HG02571 (cell line): ENCODE measurements around the gene WWTR1.

Experiments used
- ATAC-seq: cut with Tn5 transposase; IDR thresholded peaks from one replicate; pipeline ENCODE4 v1.9.1; 2021; ENCODE audit warnings: mild to moderate bottlenecking, moderate library complexity; ENCODE audit not compliant: unreplicated experiment

WWTR1 gene

DNA sequence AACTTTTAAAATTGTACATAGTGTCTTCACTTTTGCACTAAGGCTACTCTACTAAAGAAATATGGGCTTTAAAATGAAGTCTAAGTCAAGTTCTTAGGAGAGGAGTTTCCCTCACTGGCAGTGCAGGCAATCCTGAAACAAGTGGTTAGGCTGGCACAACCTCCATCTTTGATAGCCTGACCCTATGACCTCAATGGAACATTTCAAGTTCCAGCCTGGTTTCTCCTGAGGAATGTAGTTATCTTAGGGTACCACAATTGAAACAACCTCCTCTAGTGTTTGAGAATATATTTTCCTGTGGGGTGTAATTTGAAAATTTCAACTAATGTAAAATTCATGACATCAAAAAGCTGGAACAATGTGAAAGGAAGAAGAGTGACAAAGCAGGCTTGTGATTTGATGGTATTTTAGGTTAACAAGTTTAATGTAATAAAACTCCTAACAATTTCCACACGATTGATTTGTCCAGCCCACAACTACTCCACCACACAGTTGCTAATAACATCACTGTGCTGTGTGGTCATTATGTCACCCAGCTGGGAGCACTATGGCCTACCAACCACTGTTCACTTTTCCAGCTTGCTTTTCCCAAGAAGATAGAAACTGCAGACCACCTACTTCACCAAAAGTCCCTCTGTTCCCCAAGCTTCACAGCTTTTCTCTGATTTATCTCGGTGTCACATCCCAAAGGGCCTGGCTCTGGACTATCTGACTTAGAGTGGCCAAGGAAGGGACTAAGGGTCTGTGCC is 1.8 kb downstream of the WWTR1 start:
- ATAC-seq, result no peak

GRCh38 chr3:149654188-149654601 is 3.6 kb downstream of the WWTR1 start:
- ATAC-seq, result no peak

DNA sequence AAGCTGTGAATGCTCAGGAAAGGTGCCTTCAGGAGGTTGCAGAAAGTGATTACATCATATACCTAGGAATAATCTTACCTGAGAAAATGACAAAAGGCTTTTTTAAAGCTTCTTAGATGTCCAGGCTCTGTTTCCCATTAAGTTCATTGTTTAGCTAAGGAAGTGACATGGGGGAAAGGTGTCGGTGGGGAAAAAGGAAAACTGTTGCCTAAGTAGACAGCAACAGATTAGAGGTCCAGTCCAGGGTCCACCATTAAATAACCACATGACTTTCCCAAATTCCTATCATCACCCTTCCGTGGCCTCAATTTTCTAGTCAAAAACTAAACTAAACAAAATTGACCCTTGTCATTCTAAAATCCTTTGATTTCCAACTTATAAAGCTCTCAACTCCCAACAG is 4.3 kb downstream of the WWTR1 start:
- ATAC-seq, result no peak

DNA sequence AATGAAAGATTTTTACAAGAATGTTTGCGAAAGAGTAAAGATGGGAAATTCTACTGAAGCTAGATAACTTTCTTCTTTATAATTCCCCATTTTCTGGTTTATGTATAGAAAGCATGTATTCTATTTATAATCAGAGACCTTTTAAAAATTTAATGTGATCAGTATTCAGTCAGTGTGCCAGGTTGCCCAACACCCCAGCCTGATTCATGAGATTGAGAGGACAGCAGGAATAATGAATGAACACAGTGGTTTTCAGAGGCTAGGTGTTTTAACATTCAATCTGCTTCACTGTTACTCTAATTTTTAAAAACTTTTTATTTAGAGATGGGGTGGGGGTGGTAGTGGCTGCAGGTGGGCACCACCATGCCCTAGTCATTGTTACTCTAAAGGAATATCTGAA is 4.7 kb downstream of the WWTR1 start:
- ATAC-seq, result no peak

DNA sequence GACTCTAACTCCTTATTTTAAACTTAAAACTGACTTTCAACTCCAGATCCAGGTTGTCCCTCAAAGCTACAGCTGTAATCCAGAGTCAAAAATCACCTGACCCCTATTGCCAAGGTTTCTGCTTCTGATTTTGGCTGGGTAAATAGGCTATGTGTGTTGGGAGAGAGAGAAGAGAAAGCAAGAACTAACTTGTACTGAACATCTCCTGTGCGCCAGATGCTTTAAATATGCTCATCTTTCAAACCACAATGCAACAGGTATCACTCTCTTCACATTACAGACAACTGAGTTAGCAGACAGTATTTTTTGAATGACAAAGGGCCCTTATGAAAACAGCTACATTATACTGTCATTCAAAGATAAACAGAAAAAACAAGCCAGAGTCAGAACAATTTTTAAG is 7.0 kb downstream of the WWTR1 start:
- ATAC-seq, result no peak

DNA sequence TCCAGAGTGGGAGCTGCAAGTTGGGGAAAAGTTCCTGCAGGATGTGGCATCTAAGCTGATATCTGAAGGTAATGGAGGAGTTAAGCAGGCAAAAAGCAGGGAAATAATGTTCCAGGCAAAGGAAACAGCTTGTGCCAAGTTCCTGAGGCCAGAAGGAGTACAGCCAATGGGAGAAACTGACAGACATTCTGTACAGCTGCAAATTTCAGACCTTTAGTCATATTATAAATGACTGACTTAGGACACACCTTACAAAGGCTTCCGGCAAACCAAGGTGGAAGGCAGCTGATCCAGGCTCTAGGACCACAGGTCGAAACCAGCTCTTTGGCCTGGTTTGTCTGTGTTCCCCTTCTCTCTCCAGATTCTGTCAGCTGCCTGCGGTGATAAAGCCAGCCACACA is 9.3 kb downstream of the WWTR1 start:
- no peak for ATAC-seq

- no peak for ATAC-seq
These were observed 10.0 kb downstream of the WWTR1 start for GRCh38 chr3:149647812-149648211.

- no peak for ATAC-seq
These were observed 10.5 kb downstream of the WWTR1 start for GRCh38 chr3:149647285-149647684.

DNA sequence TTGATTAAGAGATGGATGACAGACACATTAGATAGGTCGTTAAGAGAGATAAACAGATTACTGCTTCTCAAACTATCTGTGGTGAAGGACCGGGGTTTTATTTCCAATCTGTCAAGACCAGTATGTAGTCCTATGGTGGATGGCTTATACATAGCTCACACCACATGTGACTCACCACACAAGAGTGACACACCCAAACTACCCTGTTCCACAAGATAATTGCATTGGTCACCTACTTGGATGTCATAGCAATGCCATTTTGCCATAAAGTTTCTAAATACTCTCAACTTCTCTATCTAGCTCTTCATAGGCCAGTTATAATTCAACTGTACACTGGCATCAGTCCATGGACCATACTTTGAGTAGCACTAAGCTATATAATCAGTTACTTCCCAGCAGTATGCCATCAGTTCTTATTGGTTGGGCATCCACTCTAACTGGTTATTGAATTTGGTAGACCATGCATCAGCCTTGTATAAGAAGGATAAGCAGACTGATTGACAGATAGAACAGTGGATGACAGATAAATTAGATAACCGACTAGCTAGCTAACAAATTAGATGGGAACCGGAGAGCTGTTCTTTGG is 11.6 kb downstream of the WWTR1 start:
- ATAC-seq, result no peak

- ATAC-seq, result no peak
These were observed 13.9 kb downstream of the WWTR1 start for GRCh38 chr3:149643963-149644362.

- ATAC-seq, result no peak
These were observed 14.4 kb downstream of the WWTR1 start for GRCh38 chr3:149643482-149643798.

DNA sequence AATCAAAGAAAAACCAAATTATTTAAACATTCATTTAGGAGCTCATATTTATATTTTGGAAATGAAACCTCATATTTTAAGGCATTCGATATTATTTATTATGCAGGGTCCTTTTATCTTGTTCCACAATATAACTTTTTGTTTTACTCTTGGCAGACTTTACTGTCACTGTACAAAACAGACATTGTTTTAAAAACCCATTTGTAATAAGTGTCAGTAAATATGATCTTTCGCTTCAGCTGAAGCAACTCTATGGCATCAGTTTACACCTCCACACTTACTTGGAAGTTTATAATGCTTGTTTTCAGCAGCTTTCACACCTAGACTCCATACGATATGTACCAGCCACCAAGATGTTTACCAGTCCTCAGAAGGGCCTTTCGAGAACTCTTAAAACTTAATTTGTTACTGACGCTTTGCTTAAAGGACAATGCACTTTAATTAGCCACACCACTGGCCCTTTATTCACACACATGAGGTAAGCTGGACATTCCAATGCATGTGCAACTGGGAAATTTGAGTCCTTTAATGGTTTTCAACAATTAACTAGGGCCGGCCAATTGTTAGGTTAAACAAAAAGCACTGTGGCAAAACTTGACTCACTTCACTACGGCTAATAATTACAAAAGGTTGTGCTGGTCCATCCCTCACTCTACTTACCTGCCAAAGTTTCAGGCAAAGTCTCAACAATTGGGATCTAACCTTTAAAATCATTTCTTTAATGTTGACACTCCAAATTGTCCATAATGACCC is 16.7 kb downstream of the WWTR1 start:
- no peak for ATAC-seq

DNA sequence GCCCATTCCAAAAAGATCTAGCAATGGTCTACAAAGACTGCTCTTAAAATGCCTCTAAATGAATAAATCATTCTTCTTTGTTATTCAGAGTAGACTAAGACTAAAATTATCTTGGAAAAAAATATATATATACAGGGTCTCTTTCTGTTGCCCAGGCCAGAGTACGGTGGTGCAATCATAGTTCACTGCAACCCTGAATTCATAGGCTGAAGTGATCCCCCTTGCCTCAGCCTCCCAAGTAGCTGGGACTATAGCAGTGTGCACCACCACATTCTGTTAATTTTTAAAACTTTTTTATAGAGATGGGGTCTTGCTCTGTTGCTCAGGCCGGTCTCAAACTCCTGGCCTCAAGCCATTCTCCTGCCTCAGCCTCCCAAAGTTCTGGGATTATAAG is 18.7 kb downstream of the WWTR1 start:
- ATAC-seq, result no peak

DNA sequence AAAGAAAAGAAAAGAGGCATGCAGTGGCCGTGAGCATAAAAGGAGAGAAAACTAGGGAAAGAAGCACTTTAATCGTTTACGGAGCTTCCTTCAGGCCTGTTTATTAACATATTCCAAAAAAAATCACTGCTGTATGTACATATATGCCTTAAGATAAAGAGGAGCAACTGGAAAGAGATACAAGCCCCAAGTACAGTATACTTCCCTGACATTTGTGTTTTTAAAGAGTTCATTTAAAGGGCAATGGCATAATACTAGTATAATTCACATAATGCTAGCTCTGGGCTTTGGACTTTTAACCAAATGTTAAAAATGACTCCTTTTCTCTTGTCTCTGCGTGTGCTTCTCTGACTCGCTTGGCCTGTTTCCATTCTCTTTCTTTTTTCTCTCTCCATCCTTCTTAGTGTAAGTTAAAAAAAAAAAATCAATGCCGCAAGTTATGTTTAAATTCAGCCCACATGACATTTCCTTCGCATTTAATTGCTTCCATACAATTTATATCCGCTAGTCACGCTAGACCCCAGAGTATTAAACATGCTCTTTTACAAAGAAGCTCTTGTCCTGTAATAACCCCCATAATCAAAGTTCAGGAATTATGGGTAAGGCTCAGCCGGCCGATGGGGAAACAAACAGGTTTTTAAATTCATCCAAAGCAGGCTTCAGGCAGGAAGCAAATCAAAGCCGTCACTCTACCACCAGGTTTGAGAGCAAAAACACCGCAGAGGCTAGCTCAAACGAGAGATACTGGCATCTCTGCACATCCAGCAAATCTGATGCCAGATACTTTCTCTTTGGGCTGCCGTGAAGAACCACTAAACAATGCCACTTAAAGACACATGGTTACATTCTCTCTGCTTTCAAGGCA is 19.4 kb downstream of the WWTR1 start:
- no peak for ATAC-seq

- no peak for ATAC-seq
These were observed 22.4 kb downstream of the WWTR1 start for GRCh38 chr3:149635396-149635795.

GRCh38 chr3:149634573-149634972 is 23.3 kb downstream of the WWTR1 start:
- ATAC-seq, result no peak

DNA sequence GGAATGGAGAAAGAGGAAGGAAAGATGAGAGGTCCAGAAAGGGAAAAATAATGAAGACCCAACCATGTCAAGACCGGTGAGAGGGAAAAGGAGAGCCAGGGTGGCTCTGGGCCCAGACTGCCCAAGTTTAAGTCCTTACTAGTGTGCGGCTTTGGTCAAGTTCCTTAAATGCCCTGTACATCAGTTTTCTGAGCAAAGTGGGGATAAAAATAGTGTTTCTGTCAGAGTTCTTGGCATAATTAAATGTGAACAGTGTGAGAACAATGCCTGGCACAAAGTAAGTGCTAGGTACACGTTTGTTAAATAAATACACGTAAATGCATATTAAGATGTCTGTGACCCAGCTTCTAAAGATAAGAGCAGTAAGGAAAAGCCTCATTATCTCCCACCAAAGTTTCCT is 23.8 kb downstream of the WWTR1 start:
- ATAC-seq, result no peak

GRCh38 chr3:149632225-149632624 is 25.6 kb downstream of the WWTR1 start:
- no peak for ATAC-seq

- ATAC-seq, result no peak
These were observed 27.0 kb downstream of the WWTR1 start for GRCh38 chr3:149630806-149631205.

DNA sequence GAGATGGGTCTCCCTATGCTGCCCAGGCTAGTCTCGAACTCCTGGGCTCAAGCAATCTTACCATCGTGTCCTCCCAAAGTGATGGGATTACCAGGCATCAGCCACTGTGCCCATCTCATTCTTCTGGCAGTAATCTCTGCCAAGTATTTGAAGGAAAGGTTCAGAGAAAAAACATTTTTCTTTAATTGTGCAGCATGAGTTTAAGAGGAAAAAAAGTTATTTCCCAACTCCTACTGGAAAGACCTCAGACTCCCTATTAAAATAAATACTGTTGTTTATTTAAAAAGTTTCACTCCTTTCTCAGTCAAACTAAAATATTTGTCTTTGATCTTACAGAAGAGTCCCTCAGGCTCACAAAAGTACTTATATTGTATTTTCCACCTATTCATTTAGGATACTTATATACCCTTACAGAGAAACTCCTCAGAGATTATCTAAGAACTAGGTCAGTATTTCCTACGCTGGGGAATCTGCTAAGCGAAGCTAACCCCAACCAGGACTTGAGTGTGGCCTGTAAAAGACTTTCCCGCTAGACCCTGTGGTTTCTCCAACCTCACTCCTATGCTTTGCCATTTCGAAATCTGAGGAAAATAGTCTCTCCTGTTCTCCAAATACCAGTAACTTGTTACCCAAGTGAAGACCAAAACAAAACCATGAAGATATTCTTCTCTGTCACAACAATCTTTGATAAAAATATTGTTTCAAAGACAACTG is 28.7 kb downstream of the WWTR1 start:
- ATAC-seq, result no peak

DNA sequence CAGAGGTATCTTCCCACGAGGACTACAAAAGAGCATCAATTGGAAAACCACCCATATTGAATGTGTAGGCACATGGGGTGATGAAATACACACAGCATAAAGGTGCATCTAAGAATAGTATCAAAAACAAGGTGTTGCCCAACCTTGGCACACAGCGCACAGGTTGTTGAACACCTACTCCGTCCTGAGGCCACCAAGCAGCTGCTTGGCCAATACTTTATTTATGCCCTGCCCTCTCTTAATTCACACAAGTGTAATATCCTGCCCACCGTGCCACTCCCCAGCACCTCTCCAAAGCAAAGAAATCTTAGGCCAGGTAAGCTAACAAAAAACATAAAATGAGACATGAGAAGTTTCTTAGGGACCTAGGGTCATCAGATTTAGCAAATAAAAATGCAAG is 31.2 kb downstream of the WWTR1 start:
- no peak for ATAC-seq
